HepG2 (cell line): ENCODE data around the gene SERPINB10. TPM values are rescaled to one million over a fixed set of nuclear protein-coding genes. Genes with fewer than 3 reads are reported as not detected.

Experiments
- ATAC-seq: fragments of 200-7000 bp; cut with Tn5 transposase; 3 replicates; pipeline ENCODE4 v1.9.1; 2020; ENCODE audit warnings: mild to moderate bottlenecking, moderate library complexity
- BruUV-seq: library from RNA; stranded (reverse); fragments of 400-500 nt; replicated peaks from 2 replicates; lab custom pipeline; 2021; lab: Mats Ljungman, UMichigan
- CTCF ChIA-PET: fragments of 300-600 bp; formaldehyde crosslinking; extraction: SDS; loops from one replicate; lab custom pipeline; 2021; ENCODE audit warnings: low total read pairs, inconsistent platforms, low intra/inter-chr PET ratio; lab: Yijun Ruan, JAX
- POLR2A ChIA-PET: fragments of 350-600 bp; sonication (Branson Sonifier 250); formaldehyde crosslinking; loops from one replicate; lab custom pipeline; 2020; ENCODE audit warnings: antibody characterized with exemption, inconsistent platforms; lab: Yijun Ruan, JAX
- DNase-seq: peaks from one replicate; pipeline ENCODE4 v3.0.0-alpha.2; 2015; ENCODE audit warnings: low spot score
- FAIRE-seq: peaks from 3 replicates; lab custom pipeline; 2011; peaks lifted over from hg19 to GRCh38; lab: Jason Lieb, UNC
- H2AFZ ChIP-seq: one replicate; pipeline ENCODE4 v1.6.1; 2011; ENCODE audit warnings: low read length, inconsistent platforms
- H3K27ac ChIP-seq: fragments of 300-600 bp; 3 replicates; pipeline ENCODE4 v1.8.0; 2011; ENCODE audit warnings: mixed run types, mild to moderate bottlenecking, mixed read lengths, low read length, inconsistent platforms; ENCODE audit not compliant: insufficient read depth; ENCODE audit errors: extremely low read length
- H3K27me3 ChIP-seq, 2 experiments: fragments of 200-600 bp in 1 of 2; 2 replicates in 1 of 2; 3 replicates in 1 of 2; pipeline versions ENCODE4 v1.6.0 to v1.8.0; 2011; ENCODE audit warnings: low read length in 2 of 2, mild to moderate bottlenecking in 2 of 2, moderate library complexity in 2 of 2, inconsistent platforms in 1 of 2; ENCODE audit not compliant: insufficient read depth in 2 of 2, control insufficient read depth in 1 of 2
- H3K36me3 ChIP-seq, 2 experiments: fragments of 200-600 bp in 1 of 2; replicated peaks in 1 of 2; 2 replicates in 1 of 2; 3 replicates in 1 of 2; pipeline versions ENCODE4 v1.5.1 to v1.8.0; 2011; ENCODE audit warnings: low read length in 2 of 2, inconsistent platforms in 1 of 2; ENCODE audit not compliant: insufficient read depth in 2 of 2, control insufficient read depth in 1 of 2
- H3K4me1 ChIP-seq: 2 replicates; pipeline ENCODE4 v1.5.1; 2012; ENCODE audit warnings: low read length, inconsistent platforms; ENCODE audit not compliant: insufficient read depth
- H3K4me2 ChIP-seq: 2 replicates; pipeline ENCODE4 v1.6.0; 2011; ENCODE audit warnings: low read depth, low read length, inconsistent platforms
- H3K4me3 ChIP-seq, 3 experiments: fragments of 200-600 bp in 1 of 3; sonication (generic), shearing (Covaris generic) in 1 of 3; replicated peaks in 1 of 3; 2 replicates each; pipeline ENCODE4 v1.5.1; 2011 to 2016; ENCODE audit warnings: low read length in 3 of 3, inconsistent platforms in 2 of 3, low read depth in 2 of 3, mild to moderate bottlenecking in 2 of 3, control low read depth in 1 of 3, mixed read lengths in 1 of 3; ENCODE audit not compliant: insufficient read depth in 1 of 3
- H3K79me2 ChIP-seq: one replicate; pipeline ENCODE4 v1.6.1; 2011; ENCODE audit warnings: low read length, inconsistent platforms; ENCODE audit not compliant: insufficient read depth
- H3K9ac ChIP-seq: 2 replicates; pipeline ENCODE4 v1.6.0; 2011; ENCODE audit warnings: mild to moderate bottlenecking, low read depth, low read length, inconsistent platforms; ENCODE audit not compliant: insufficient read depth
- H3K9me3 ChIP-seq: 2 replicates; pipeline ENCODE4 v1.5.1; 2012; ENCODE audit warnings: mild to moderate bottlenecking, low read length
- H4K20me1 ChIP-seq: 2 replicates; pipeline ENCODE4 v1.6.0; 2011; ENCODE audit warnings: inconsistent platforms, mild to moderate bottlenecking, low read length, moderate library complexity; ENCODE audit not compliant: insufficient read depth
- CEBPB ChIP-seq: IDR thresholded peaks from 2 replicates; pipeline ENCODE4 v1.6.1; 2011; ENCODE audit warnings: low read depth, low read length, improper control_type of control experiment, borderline replicate concordance
- KLF15 ChIP-seq: sonication (generic); formaldehyde crosslinking; IDR thresholded peaks from 2 replicates; pipeline ENCODE4 v1.8.1; 2023; ENCODE audit warnings: borderline replicate concordance, mild to moderate bottlenecking, inconsistent platforms, missing genetic modification reagents, mixed read lengths
- NR2C2 ChIP-seq: sonication (generic); formaldehyde crosslinking; IDR thresholded peaks from 2 replicates; pipeline ENCODE4 v1.4.0; 2020; ENCODE audit warnings: missing genetic modification reagents, mild to moderate bottlenecking, moderate library complexity, borderline replicate concordance
- RBAK ChIP-seq: sonication (generic); formaldehyde crosslinking; IDR thresholded peaks from 2 replicates; pipeline ENCODE4 v1.5.1; 2020; ENCODE audit warnings: mild to moderate bottlenecking, missing genetic modification reagents
- RERE ChIP-seq: IDR thresholded peaks from 2 replicates; pipeline ENCODE4 v1.6.1; 2016; ENCODE audit warnings: low read depth, missing genetic modification reagents, missing compliant biosample characterization
- RFX1 ChIP-seq: fragments of 450-650 bp; IDR thresholded peaks from 2 replicates; pipeline ENCODE4 v1.6.1; 2017
- TGIF2 ChIP-seq: IDR thresholded peaks from 2 replicates; pipeline ENCODE4 v1.6.1; 2016; ENCODE audit warnings: control low read depth, missing compliant biosample characterization
- USF2 ChIP-seq, 2 experiments: sonication (generic) in 1 of 2; formaldehyde crosslinking in 1 of 2; IDR thresholded peaks; 2 replicates each; pipeline versions ENCODE4 v1.5.1 to v1.6.1; 2011 to 2020; ENCODE audit warnings: borderline replicate concordance in 1 of 2, low read depth in 1 of 2, low read length in 1 of 2, mild to moderate bottlenecking in 1 of 2, missing genetic modification reagents in 1 of 2, moderate library complexity in 1 of 2
- WGBS: methylation state at CpG from one replicate; pipeline ENCODE4 v1.1.6; 2017; ENCODE audit warnings: low lambda C conversion rate; 5-methylcytosine and 5-hydroxymethylcytosine counted together
- in situ Hi-C: cut with HindIII; loops from 2 replicates; pipeline ENCODE4 v1.10.0; 2017; ENCODE audit warnings: low pct_unique_long_range_greater_than_20kb; ENCODE audit not compliant: extremely low pct_ligation_motif_present
- intact Hi-C: fragments of 100-400 bp; cut with micrococcal nuclease; formaldehyde crosslinking; loops from one replicate; pipeline ENCODE4 v1.10.0; 2022; ENCODE audit not compliant: unreplicated experiment
- polyA plus RNA-seq, 8 experiments: library from polyadenylated mRNA; depleted of rRNA in 3 of 8; stranded (reverse) in 7 of 8; unstranded in 1 of 8; fragments of >200 nt; fragmentation: Illumina TruSeq in 4 of 8; extraction: Trizol in 4 of 8; gene quantifications; 2 replicates each; pipeline versions ENCODE4 v1.2.1 to v1.2.3, GENCODE V29; 2011 to 2016; ENCODE audit warnings: low read depth in 4 of 8, missing spikeins in 1 of 8, mixed read lengths in 1 of 8; ENCODE audit not compliant: insufficient read depth in 1 of 8
- total RNA-seq, 5 experiments: library from RNA; depleted of rRNA; stranded (reverse); fragments of >200 nt; fragmentation: Illumina TruSeq; extraction: Trizol; gene quantifications; 2 replicates each; pipeline ENCODE4 v1.2.3, GENCODE V29; 2016; ENCODE audit warnings: low read depth in 1 of 5

SERPINB10 gene
- total and polyA plus RNA-seq, 2 of the 13 experiments (the other 11 are each of a cell fraction or from before 2014, with no cell fraction given) = not detected

- no peaks in the 10 kb centered on the region for H3K79me2 ChIP-seq
- no TSS peak for BruUV-seq
- TF ChIP-seq NR2C2 (CRISPR knock-in tag) (no peak), CEBPB (0 out of 2 replicates have a peak, but pooled peaks have one; percentile 53)
- H3K4me3 ChIP-seq = no peak overlapping the region
- FAIRE-seq = no peak
- H3K4me1 ChIP-seq = no peaks in the 10 kb centered on the region
- no peaks in the 10 kb centered on the region for H3K9me3 ChIP-seq
- 0% methylated on average over 1 of the region's 1 CpG for WGBS
- 0 out of 5 replicates have a peak, but pooled peaks cover 0 to 3% of the 10 kb centered on the region in 2 experiments for H3K27me3 ChIP-seq
- no peak overlapping the region for H3K9ac ChIP-seq
- intact Hi-C loops = no loop called here
- no peak for ATAC-seq
- H2AFZ ChIP-seq = no peak overlapping the region
- DNase-seq = no peak
- no peak overlapping the region for H3K27ac ChIP-seq
- in situ Hi-C loops = no loop called here
- H3K36me3 ChIP-seq = no peaks in the 10 kb centered on the region
- POLR2A ChIA-PET = no interaction called here
- no peak overlapping the region for H3K4me2 ChIP-seq
- CTCF ChIA-PET = no interaction called here
- H4K20me1 ChIP-seq = no peaks in the 10 kb centered on the region
These were observed 19.1 kb upstream of the SERPINB10 start for GRCh38 chr18:63888470-63889190.

- H3K27ac ChIP-seq = no peak overlapping the region
- ATAC-seq (no peak), FAIRE-seq (no peak), DNase-seq (no peak)
- H3K4me3 ChIP-seq = no peak overlapping the region
- no peaks in the 10 kb centered on the region for H3K4me1 ChIP-seq
- H3K9ac ChIP-seq = no peak overlapping the region
- ChIA-PET POLR2A (no interaction called here), CTCF (interaction anchor here (1.8 kb wide), 1 partner anchor 46 kb away, joined by 20 read pairs; no protein-coding TSS in a partner anchor)
- no peak overlapping the region for H3K4me2 ChIP-seq
- no peak overlapping the region for H2AFZ ChIP-seq
- no TSS peak for BruUV-seq
- WGBS = 35% methylated on average over 2 of the region's 2 CpGs
- in situ Hi-C loops = loop anchor here (10.0 kb wide), 1 partner anchor 85 kb away; the partner anchor contains the start of gene SERPINB8
- H3K79me2 ChIP-seq = no peaks in the 10 kb centered on the region
- H4K20me1 ChIP-seq = no peaks in the 10 kb centered on the region
- H3K36me3 ChIP-seq = no peaks in the 10 kb centered on the region
- intact Hi-C loops = no loop called here
- H3K9me3 ChIP-seq = no peaks in the 10 kb centered on the region
- H3K27me3 ChIP-seq = 0 out of 5 replicates have a peak, but pooled peaks cover 0 to 3% of the 10 kb centered on the region in 2 experiments
- TF ChIP-seq CEBPB (no peak), RFX1 (no peak), TGIF2 (CRISPR knock-in tag) (no peak), RERE (no peak), USF2 (IDR thresholded peaks at IDR 0.05; ENCODE audit: low read depth, low read length) (no peak), USF2 (CRISPR knock-in tag; IDR thresholded peaks at IDR 0.05; ENCODE audit: borderline replicate concordance) (no peak), KLF15 (CRISPR knock-in tag) (no peak), RBAK (CRISPR knock-in tag) (no peak)
These were observed 18.1 kb upstream of the SERPINB10 start for GRCh38 chr18:63889626-63890025.
